Activated naive CD8-positive, alpha-beta T cell (primary cell): ENCODE results near the gene KLK2.

ENCODE experiments used
- H3K27ac Mint-ChIP-seq: one replicate; pipeline ENCODE4 v1.8.0; 2021; ENCODE audit warnings: mixed read lengths
- H3K27me3 Mint-ChIP-seq: one replicate; pipeline ENCODE4 v1.8.0; 2021; ENCODE audit warnings: mixed read lengths
- H3K36me3 Mint-ChIP-seq: one replicate; pipeline ENCODE4 v1.8.0; 2021; ENCODE audit warnings: mixed read lengths
- H3K4me1 Mint-ChIP-seq: one replicate; pipeline ENCODE4 v1.8.0; 2021; ENCODE audit warnings: low read depth, mixed read lengths
- H3K4me3 Mint-ChIP-seq: one replicate; pipeline ENCODE4 v1.8.0; 2021; ENCODE audit warnings: mild to moderate bottlenecking, mixed read lengths
- H3K9me3 Mint-ChIP-seq: one replicate; pipeline ENCODE4 v1.8.0; 2021; ENCODE audit warnings: low read depth, mixed read lengths

The KLK2 gene

DNA sequence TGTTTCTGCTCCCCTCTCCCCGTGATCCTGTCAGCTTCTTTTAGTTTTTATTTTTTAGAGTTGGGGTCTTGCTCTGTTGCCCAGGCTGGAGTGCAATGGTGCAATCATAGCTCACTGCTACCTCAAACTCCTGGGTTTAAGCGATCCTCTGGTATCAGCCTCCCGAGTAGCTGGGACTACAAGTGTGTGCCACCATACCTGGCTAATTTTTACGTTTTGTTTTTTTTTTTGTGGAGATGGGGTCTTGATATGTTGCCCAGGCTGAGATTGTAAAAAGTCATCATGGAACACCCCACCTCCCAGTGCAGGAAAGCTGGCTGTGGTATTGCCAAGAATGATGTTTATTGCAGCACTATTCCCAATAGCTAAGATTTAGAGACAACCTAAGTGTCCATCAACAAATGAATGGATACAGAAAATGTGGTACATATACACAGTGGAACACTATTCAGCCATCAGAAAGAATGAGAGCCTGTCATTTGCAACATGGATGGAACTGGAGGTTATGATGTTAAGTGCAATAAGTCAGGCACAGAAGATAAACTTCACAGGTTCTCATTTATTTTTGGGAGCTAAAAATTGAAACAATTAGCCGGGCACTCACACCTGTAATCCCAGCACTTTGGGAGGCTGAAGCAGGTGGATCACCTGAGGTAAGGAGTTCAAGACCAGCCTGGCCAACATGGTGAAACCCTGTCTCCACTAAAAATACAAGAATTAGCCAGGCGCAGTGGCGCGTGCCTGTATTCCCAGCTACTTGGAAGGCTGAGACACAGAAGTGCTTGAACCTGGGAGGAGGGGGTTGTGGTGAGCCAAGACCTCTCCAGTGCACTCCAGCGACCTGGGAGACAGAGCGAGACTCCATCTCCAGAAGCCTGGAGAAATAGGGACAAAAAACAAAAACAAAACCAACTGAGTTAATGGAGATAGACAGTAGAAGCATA lies 33.3 kb upstream of the KLK2 start:
- peaks cover 3% of the 10 kb centered on the region for H3K36me3 Mint-ChIP-seq
- H3K27me3 Mint-ChIP-seq, result peaks cover 20% of the 10 kb centered on the region
- H3K9me3 Mint-ChIP-seq, result peaks cover 8% of the 10 kb centered on the region
- H3K4me1 Mint-ChIP-seq, result peaks cover 13% of the 10 kb centered on the region
- H3K4me3 Mint-ChIP-seq, result no peak overlapping the region
- H3K27ac Mint-ChIP-seq, result no peak overlapping the region

- Mint-ChIP-seq H3K27ac (no peak overlapping the region), H3K36me3 (peaks cover 3% of the 10 kb centered on the region), H3K4me1 (peaks cover 2% of the 10 kb centered on the region), H3K27me3 (peaks cover 14% of the 10 kb centered on the region), H3K4me3 (no peak overlapping the region), H3K9me3 (peaks cover 8% of the 10 kb centered on the region)
These were observed 31.1 kb upstream of the KLK2 start for GRCh38 chr19:50842130-50842529.

GRCh38 chr19:50843205-50843604 lies 30.0 kb upstream of the KLK2 start:
- H3K4me1 Mint-ChIP-seq, result no peaks in the 10 kb centered on the region
- H3K9me3 Mint-ChIP-seq, result peaks cover 8% of the 10 kb centered on the region
- H3K27ac Mint-ChIP-seq, result no peak overlapping the region
- H3K27me3 Mint-ChIP-seq, result peaks cover 9% of the 10 kb centered on the region
- no peak overlapping the region for H3K4me3 Mint-ChIP-seq
- peaks cover 3% of the 10 kb centered on the region for H3K36me3 Mint-ChIP-seq

DNA sequence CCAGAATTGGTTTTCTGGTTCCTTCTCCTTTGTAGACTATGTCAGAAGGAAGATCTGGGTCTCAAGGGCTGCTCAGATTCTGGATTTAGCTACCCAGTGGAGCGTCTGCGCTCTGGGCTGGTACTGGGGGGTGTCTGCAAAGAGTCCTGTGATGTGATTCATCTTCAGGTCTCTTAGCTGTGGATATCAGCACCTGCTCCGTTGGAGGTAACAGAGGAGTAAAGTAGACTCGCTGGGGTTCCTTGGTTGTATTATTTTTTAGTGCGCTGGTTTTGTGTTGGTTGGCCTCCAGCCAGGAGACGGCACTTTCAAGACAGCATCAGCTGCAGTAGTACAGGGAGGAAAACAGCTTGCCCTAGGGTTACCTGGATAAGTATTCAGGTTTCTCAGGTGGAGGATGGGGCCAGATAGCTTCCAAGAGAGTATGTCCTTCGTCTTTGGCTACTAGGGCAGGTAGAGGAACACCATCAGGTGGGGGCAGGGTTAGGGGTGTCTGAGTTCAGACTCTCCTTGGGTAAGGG lies 29.5 kb upstream of the KLK2 start:
- H3K4me3 Mint-ChIP-seq, result no peak overlapping the region
- H3K9me3 Mint-ChIP-seq, result peaks cover 8% of the 10 kb centered on the region
- H3K4me1 Mint-ChIP-seq, result no peaks in the 10 kb centered on the region
- H3K27me3 Mint-ChIP-seq, result peaks cover 12% of the 10 kb centered on the region
- no peak overlapping the region for H3K27ac Mint-ChIP-seq
- peaks cover 3% of the 10 kb centered on the region for H3K36me3 Mint-ChIP-seq

DNA sequence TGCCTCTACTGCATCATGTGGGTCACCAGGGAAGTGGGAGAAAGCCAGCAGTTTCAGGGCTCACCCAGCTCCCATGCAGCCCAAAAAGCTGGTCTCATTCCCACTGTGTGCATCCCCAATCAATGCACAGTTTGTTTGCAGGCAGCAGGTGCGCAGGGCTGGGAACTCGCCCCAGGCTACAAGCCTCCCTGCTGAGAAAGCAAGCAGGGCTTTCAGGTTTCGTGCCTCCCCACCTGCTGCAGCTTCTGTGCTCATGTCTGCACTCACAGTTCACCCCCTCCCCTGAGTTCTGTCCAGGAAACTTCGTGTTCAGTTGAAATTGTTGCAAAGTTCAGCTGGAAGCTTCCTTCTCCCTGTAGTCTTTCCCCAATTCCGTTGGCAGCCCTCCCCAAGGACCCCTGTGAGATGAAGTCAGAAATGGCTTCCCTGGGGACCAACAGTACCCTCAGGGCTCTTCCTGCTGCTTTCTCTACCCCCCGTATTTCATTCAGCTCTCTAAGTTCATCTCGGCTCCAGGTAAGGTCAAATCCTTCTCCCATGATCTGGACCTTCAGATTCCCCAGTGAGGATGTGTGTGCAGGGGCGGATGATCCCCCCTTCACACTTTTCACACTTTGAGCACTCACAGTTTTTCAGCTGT lies 28.8 kb upstream of the KLK2 start:
- Mint-ChIP-seq H3K36me3 (peaks cover 3% of the 10 kb centered on the region), H3K27me3 (peaks cover 14% of the 10 kb centered on the region), H3K4me1 (no peaks in the 10 kb centered on the region), H3K27ac (no peak overlapping the region), H3K4me3 (no peak overlapping the region), H3K9me3 (peaks cover 8% of the 10 kb centered on the region)

- Mint-ChIP-seq H3K4me1 (no peaks in the 10 kb centered on the region), H3K36me3 (no peaks in the 10 kb centered on the region), H3K27me3 (peaks cover 36% of the 10 kb centered on the region), H3K4me3 (no peak overlapping the region), H3K27ac (no peak overlapping the region), H3K9me3 (no peaks in the 10 kb centered on the region)
These were observed 22.5 kb upstream of the KLK2 start for GRCh38 chr19:50850738-50851137.

- peaks cover 41% of the 10 kb centered on the region for H3K27me3 Mint-ChIP-seq
- H3K4me3 Mint-ChIP-seq, result no peak overlapping the region
- H3K4me1 Mint-ChIP-seq, result no peaks in the 10 kb centered on the region
- no peaks in the 10 kb centered on the region for H3K9me3 Mint-ChIP-seq
- H3K36me3 Mint-ChIP-seq, result no peaks in the 10 kb centered on the region
- H3K27ac Mint-ChIP-seq, result no peak overlapping the region
These were observed 21.6 kb upstream of the KLK2 start for GRCh38 chr19:50851620-50852019.

DNA sequence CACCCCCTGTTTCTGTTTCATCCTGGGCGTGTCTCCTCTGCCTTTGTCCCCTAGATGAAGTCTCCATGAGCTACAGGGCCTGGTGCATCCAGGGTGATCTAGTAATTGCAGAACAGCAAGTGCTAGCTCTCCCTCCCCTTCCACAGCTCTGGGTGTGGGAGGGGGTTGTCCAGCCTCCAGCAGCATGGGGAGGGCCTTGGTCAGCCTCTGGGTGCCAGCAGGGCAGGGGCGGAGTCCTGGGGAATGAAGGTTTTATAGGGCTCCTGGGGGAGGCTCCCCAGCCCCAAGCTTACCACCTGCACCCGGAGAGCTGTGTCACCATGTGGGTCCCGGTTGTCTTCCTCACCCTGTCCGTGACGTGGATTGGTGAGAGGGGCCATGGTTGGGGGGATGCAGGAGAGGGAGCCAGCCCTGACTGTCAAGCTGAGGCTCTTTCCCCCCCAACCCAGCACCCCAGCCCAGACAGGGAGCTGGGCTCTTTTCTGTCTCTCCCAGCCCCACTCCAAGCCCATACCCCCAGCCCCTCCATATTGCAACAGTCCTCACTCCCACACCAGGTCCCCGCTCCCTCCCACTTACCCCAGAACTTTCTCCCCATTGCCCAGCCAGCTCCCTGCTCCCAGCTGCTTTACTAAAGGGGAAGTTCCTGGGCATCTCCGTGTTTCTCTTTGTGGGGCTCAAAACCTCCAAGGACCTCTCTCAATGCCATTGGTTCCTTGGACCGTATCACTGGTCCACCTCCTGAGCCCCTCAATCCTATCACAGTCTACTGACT lies 18.4 kb upstream of the KLK2 start, which contains the start of gene KLK3:
KLK3 (plus strand) TSS at position 280 of the 775 bp plus-strand sequence; CDS start at position 321, 41 bp downstream.
- H3K36me3 Mint-ChIP-seq, result no peaks in the 10 kb centered on the region
- H3K27me3 Mint-ChIP-seq, result peaks cover 47% of the 10 kb centered on the region
- H3K4me1 Mint-ChIP-seq, result no peaks in the 10 kb centered on the region
- no peak within 1 kb of the TSS for H3K4me3 Mint-ChIP-seq
- no peak within 1 kb of the TSS for H3K27ac Mint-ChIP-seq
- no peaks in the 10 kb centered on the region for H3K9me3 Mint-ChIP-seq

GRCh38 chr19:50857366-50857765 lies 15.9 kb upstream of the KLK2 start:
- no peaks in the 10 kb centered on the region for H3K9me3 Mint-ChIP-seq
- H3K4me3 Mint-ChIP-seq, result no peak overlapping the region
- peaks cover 48% of the 10 kb centered on the region for H3K27me3 Mint-ChIP-seq
- no peaks in the 10 kb centered on the region for H3K36me3 Mint-ChIP-seq
- no peaks in the 10 kb centered on the region for H3K4me1 Mint-ChIP-seq
- H3K27ac Mint-ChIP-seq, result no peak overlapping the region

DNA sequence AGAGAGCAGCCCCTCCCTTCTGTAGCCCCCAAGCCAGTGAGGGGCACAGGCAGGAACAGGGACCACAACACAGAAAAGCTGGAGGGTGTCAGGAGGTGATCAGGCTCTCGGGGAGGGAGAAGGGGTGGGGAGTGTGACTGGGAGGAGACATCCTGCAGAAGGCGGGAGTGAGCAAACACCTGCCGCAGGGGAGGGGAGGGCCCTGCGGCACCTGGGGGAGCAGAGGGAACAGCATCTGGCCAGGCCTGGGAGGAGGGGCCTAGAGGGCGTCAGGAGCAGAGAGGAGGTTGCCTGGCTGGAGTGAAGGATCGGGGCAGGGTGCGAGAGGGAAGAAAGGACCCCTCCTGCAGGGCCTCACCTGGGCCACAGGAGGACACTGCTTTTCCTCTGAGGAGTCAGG lies 14.4 kb upstream of the KLK2 start:
- no peak overlapping the region for H3K27ac Mint-ChIP-seq
- H3K4me1 Mint-ChIP-seq, result no peaks in the 10 kb centered on the region
- H3K27me3 Mint-ChIP-seq, result peaks cover 45% of the 10 kb centered on the region
- H3K9me3 Mint-ChIP-seq, result no peaks in the 10 kb centered on the region
- H3K36me3 Mint-ChIP-seq, result no peaks in the 10 kb centered on the region
- H3K4me3 Mint-ChIP-seq, result no peak overlapping the region

- Mint-ChIP-seq H3K9me3 (no peaks in the 10 kb centered on the region), H3K36me3 (no peaks in the 10 kb centered on the region), H3K4me3 (no peak overlapping the region), H3K27ac (no peak overlapping the region), H3K4me1 (no peaks in the 10 kb centered on the region), H3K27me3 (peaks cover 42% of the 10 kb centered on the region)
These were observed 13.4 kb upstream of the KLK2 start for GRCh38 chr19:50859849-50860248.

DNA sequence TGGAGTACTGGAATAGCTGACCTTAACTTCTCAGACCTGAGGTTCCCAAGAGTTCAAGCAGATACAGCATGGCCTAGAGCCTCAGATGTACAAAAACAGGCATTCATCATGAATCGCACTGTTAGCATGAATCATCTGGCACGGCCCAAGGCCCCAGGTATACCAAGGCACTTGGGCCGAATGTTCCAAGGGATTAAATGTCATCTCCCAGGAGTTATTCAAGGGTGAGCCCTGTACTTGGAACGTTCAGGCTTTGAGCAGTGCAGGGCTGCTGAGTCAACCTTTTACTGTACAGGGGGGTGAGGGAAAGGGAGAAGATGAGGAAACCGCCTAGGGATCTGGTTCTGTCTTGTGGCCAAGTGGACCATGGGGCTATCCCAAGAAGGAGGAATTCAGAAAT lies 12.2 kb upstream of the KLK2 start:
- Mint-ChIP-seq H3K27ac (no peak overlapping the region), H3K4me3 (no peak overlapping the region), H3K27me3 (peaks cover 33% of the 10 kb centered on the region), H3K36me3 (no peaks in the 10 kb centered on the region), H3K9me3 (no peaks in the 10 kb centered on the region), H3K4me1 (no peaks in the 10 kb centered on the region)

DNA sequence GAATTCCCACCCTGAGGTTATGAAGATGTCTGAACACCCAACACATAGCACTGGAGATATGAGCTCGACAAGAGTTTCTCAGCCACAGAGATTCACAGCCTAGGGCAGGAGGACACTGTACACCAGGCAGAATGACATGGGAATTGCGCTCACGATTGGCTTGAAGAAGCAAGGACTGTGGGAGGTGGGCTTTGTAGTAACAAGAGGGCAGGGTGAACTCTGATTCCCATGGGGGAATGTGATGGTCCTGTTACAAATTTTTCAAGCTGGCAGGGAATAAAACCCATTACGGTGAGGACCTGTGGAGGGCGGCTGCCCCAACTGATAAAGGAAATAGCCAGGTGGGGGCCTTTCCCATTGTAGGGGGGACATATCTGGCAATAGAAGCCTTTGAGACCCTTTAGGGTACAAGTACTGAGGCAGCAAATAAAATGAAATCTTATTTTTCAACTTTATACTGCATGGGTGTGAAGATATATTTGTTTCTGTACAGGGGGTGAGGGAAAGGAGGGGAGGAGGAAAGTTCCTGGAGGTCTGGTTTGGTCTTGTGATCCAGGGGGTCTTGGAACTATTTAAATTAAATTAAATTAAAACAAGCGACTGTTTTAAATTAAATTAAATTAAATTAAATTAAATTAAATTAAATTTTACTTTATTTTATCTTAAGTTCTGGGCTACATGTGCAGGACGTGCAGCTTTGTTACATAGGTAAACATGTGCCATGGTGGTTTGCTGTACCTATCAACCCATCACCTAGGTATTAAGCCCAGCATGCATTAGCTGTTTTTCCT lies 11.5 kb upstream of the KLK2 start:
- Mint-ChIP-seq H3K4me3 (no peak overlapping the region), H3K36me3 (no peaks in the 10 kb centered on the region), H3K4me1 (no peaks in the 10 kb centered on the region), H3K27ac (no peak overlapping the region), H3K27me3 (peaks cover 34% of the 10 kb centered on the region), H3K9me3 (no peaks in the 10 kb centered on the region)

DNA sequence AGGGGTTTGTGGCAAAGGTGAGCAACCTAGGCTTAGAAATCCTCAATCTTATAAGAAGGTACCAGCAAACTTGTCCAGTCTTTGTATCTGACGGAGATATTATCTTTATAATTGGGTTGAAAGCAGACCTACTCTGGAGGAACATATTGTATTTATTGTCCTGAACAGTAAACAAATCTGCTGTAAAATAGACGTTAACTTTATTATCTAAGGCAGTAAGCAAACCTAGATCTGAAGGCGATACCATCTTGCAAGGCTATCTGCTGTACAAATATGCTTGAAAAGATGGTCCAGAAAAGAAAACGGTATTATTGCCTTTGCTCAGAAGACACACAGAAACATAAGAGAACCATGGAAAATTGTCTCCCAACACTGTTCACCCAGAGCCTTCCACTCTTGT lies 3.8 kb upstream of the KLK2 start:
- no peaks in the 10 kb centered on the region for H3K36me3 Mint-ChIP-seq
- no peak overlapping the region for H3K4me3 Mint-ChIP-seq
- no peaks in the 10 kb centered on the region for H3K4me1 Mint-ChIP-seq
- no peak overlapping the region for H3K27ac Mint-ChIP-seq
- peaks cover 24% of the 10 kb centered on the region for H3K27me3 Mint-ChIP-seq
- no peaks in the 10 kb centered on the region for H3K9me3 Mint-ChIP-seq
